Measurements from ENCODE around the gene BTF3. TPM values are rescaled to one million over a fixed set of nuclear protein-coding genes. Genes with fewer than 3 reads are reported as not detected.
"Not testable (repeated sequence)": the region's sequence is repeated elsewhere in the genome, so short reads cannot be mapped to it uniquely, and the experiment has no call there.

Gene BTF3
- total RNA-seq = 364 TPM
- long read RNA-seq, transcript BTF3-201 (6 exons, 897 nt) = major isoform, 183 of 238 reads
- long read RNA-seq, transcript BTF3-202 (6 exons, 1,237 nt) = minor isoform, 53 of 238 reads
- long read RNA-seq, partial matches to known transcripts = 1 of 238 reads
- long read RNA-seq, other reads (novel, unspliced or antisense) = 1 of 238 reads

- intact Hi-C loops (cut with DNase I) = no loop called here
- ATAC-seq (ENCODE audit: poor library complexity) (peak; percentile 99), DNase-seq (peak; percentile 98)
These were observed at the start of gene BTF3 for GRCh38 chr5:73498057-73498992. BTF3 (plus strand) TSS chr5:73498442; CDS start chr5:73498668, 226 bp downstream.

GRCh38 chr5:73448463-73449136 is 49.6 kb upstream of the BTF3 start, which contains the start of gene FOXD1:
FOXD1 (minus strand) TSS chr5:73448777; CDS start chr5:73448362, 415 bp downstream.
- DNase-seq (peak; percentile 72), ATAC-seq (ENCODE audit: poor library complexity) (peak; percentile 75)
- intact Hi-C loops (cut with DNase I) = no loop called here

- no peak for DNase-seq
- intact Hi-C loops (cut with DNase I) = loop anchor here (10.0 kb wide), 1 partner anchor 225 kb away; no protein-coding TSS in a partner anchor
- no peak for ATAC-seq (ENCODE audit: poor library complexity)
These were observed 48.1 kb upstream of the BTF3 start for GRCh38 chr5:73450137-73450536.

GRCh38 chr5:73450672-73451223 is 47.5 kb upstream of the BTF3 start:
- intact Hi-C loops (cut with DNase I) = loop anchor here (10.0 kb wide), 1 partner anchor 226 kb away; no protein-coding TSS in a partner anchor
- no peak for DNase-seq
- no peak for ATAC-seq (ENCODE audit: poor library complexity)

GRCh38 chr5:73451224-73452130 is 46.8 kb upstream of the BTF3 start:
- ATAC-seq (ENCODE audit: poor library complexity) (peak; percentile 64), DNase-seq (peak; percentile 76)
- intact Hi-C loops (cut with DNase I) = loop anchor here (10.0 kb wide), 1 partner anchor 227 kb away; no protein-coding TSS in a partner anchor

GRCh38 chr5:73452215-73452614 is 46.0 kb upstream of the BTF3 start:
- intact Hi-C loops (cut with DNase I) = loop anchor here (10.0 kb wide), 1 partner anchor 227 kb away; no protein-coding TSS in a partner anchor
- ATAC-seq (ENCODE audit: poor library complexity) = no peak
- no peak for DNase-seq

- ATAC-seq (ENCODE audit: poor library complexity) = peak; percentile 64
These were observed 43.7 kb upstream of the BTF3 start for GRCh38 chr5:73454379-73455036.

GRCh38 chr5:73456462-73456861 is 41.8 kb upstream of the BTF3 start:
- intact Hi-C loops (cut with DNase I) = loop anchor here (10.0 kb wide), 1 partner anchor 232 kb away; no protein-coding TSS in a partner anchor
- not testable (repeated sequence) for DNase-seq; ATAC-seq (ENCODE audit: poor library complexity)

More at GRCh38 chr5:73454379-73455036, 43.7 kb upstream of the BTF3 start:
- intact Hi-C loops (cut with DNase I) = loop anchor here (10.0 kb wide), 1 partner anchor 230 kb away; no protein-coding TSS in a partner anchor
- no peak for DNase-seq

- intact Hi-C loops (cut with DNase I) = loop anchor here (10.0 kb wide), 1 partner anchor 235 kb away; no protein-coding TSS in a partner anchor
- ATAC-seq (ENCODE audit: poor library complexity) (no peak), DNase-seq (no peak)
These were observed 38.9 kb upstream of the BTF3 start for GRCh38 chr5:73459366-73459765.

- ATAC-seq (ENCODE audit: poor library complexity) = no peak
- intact Hi-C loops (cut with DNase I) = no loop called here
- DNase-seq = no peak
These were observed 38.1 kb upstream of the BTF3 start for GRCh38 chr5:73460133-73460532.

GRCh38 chr5:73464016-73464745 is 34.1 kb upstream of the BTF3 start:
- ATAC-seq (ENCODE audit: poor library complexity) (peak; percentile 93), DNase-seq (peak; percentile 34)
- intact Hi-C loops (cut with DNase I) = no loop called here

GRCh38 chr5:73468638-73469037 is 29.6 kb upstream of the BTF3 start:
- DNase-seq; intact Hi-C loops (cut with DNase I); ATAC-seq (ENCODE audit: poor library complexity): not testable (repeated sequence)

GRCh38 chr5:73469878-73470277 is 28.4 kb upstream of the BTF3 start:
- no peak for ATAC-seq (ENCODE audit: poor library complexity)

GRCh38 chr5:73471654-73472053 is 26.6 kb upstream of the BTF3 start:
- intact Hi-C loops (cut with DNase I) = no loop called here
- ATAC-seq (ENCODE audit: poor library complexity) = no peak

More at GRCh38 chr5:73469878-73470277, 28.4 kb upstream of the BTF3 start:
- intact Hi-C loops (cut with DNase I) = no loop called here
- no peak for DNase-seq

GRCh38 chr5:73472116-73472515 is 26.1 kb upstream of the BTF3 start:
- intact Hi-C loops (cut with DNase I) = no loop called here
- DNase-seq (no peak), ATAC-seq (ENCODE audit: poor library complexity) (no peak)

More at GRCh38 chr5:73471654-73472053, 26.6 kb upstream of the BTF3 start:
- no peak for DNase-seq

- intact Hi-C loops (cut with DNase I) = no loop called here
- no peak for ATAC-seq (ENCODE audit: poor library complexity)
- DNase-seq = no peak
These were observed 17.7 kb upstream of the BTF3 start for GRCh38 chr5:73480500-73480899.
